AG09309 (cell line): ENCODE data around the gene PRRT1B.

ENCODE experiments used
- DNase-seq: peaks from one replicate; pipeline ENCODE4 v3.0.0-alpha.2; 2010; ENCODE audit warnings: low read depth
- H3K4me3 ChIP-seq: 2 replicates; pipeline ENCODE4 v1.5.1; 2011; ENCODE audit warnings: mild to moderate bottlenecking, low read depth, low read length, moderate library complexity; ENCODE audit not compliant: control insufficient read depth
- TF ChIP-seq, protein P1 (sequence below): IDR thresholded peaks from 2 replicates; pipeline ENCODE4 v1.5.1; 2011; ENCODE audit warnings: mild to moderate bottlenecking, low read depth, low read length, inconsistent platforms; ENCODE audit not compliant: insufficient read depth, control insufficient read depth; ENCODE audit errors: missing control alignments

PRRT1B gene

GRCh38 chr9:131554087-131554842, 8.9 kb downstream of the PRRT1B start:
- no peak for DNase-seq
- no peak overlapping the region for H3K4me3 ChIP-seq
- TF ChIP-seq, protein P1, sequence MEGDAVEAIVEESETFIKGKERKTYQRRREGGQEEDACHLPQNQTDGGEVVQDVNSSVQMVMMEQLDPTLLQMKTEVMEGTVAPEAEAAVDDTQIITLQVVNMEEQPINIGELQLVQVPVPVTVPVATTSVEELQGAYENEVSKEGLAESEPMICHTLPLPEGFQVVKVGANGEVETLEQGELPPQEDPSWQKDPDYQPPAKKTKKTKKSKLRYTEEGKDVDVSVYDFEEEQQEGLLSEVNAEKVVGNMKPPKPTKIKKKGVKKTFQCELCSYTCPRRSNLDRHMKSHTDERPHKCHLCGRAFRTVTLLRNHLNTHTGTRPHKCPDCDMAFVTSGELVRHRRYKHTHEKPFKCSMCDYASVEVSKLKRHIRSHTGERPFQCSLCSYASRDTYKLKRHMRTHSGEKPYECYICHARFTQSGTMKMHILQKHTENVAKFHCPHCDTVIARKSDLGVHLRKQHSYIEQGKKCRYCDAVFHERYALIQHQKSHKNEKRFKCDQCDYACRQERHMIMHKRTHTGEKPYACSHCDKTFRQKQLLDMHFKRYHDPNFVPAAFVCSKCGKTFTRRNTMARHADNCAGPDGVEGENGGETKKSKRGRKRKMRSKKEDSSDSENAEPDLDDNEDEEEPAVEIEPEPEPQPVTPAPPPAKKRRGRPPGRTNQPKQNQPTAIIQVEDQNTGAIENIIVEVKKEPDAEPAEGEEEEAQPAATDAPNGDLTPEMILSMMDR = no peak

- TF ChIP-seq, protein P1 = no peak
- DNase-seq = no peak
- H3K4me3 ChIP-seq = no peak overlapping the region
These were observed 9.6 kb downstream of the PRRT1B start for GRCh38 chr9:131554843-131555351.

- TF ChIP-seq, protein P1 = no peak
- no peak overlapping the region for H3K4me3 ChIP-seq
- no peak for DNase-seq
These were observed 10.7 kb downstream of the PRRT1B start for GRCh38 chr9:131555841-131556673.

GRCh38 chr9:131557855-131558548, 12.7 kb downstream of the PRRT1B start:
- TF ChIP-seq, protein P1 = no peak
- no peak for DNase-seq
- H3K4me3 ChIP-seq = no peak overlapping the region

GRCh38 chr9:131559421-131560000, 14.2 kb downstream of the PRRT1B start:
- no peak overlapping the region for H3K4me3 ChIP-seq
- TF ChIP-seq, protein P1 = no peak
- no peak for DNase-seq
